ENCODE data around the gene EEF1A2.
A peak's percentile ranks its signal among the peaks of the same experiment; 100 is the strongest.

Gene EEF1A2

GRCh38 chr20:63520504-63520933 lies 21.6 kb upstream of the EEF1A2 start, which contains the start of gene PPDPF:
TSS of gene PPDPF (plus strand) at chr20:63520765. CDS start at chr20:63521309, 544 bp downstream.
- 0 out of 2 replicates have a peak, but pooled peaks cover 4% of the 10 kb centered on the region for H3K4me1 ChIP-seq (ENCODE audit: low read length)

GRCh38 chr20:63519668-63520503 lies 21.0 kb upstream of the EEF1A2 start:
- H3F3A ChIP-seq (ENCODE audit: insufficient read depth, low read length), result peaks cover 2% of the 10 kb centered on the region; the same call in 1 of the 2 replicates
- H3K36me3 ChIP-seq (replicated peaks; ENCODE audit: insufficient read depth, low read length), result no peaks in the 10 kb centered on the region
- no peaks in the 10 kb centered on the region for H3K9me2 ChIP-seq (replicated peaks; ENCODE audit: insufficient read depth, low read length)
- peak overlapping the region; percentile 84 for H3K4me3 ChIP-seq (ENCODE audit: low read length)
- H3K4me2 ChIP-seq (ENCODE audit: low read depth, low read length), result peak overlapping the region; percentile 89
- H4K20me1 ChIP-seq (ENCODE audit: insufficient read depth, low read length), result no peaks in the 10 kb centered on the region
- H3K9ac ChIP-seq (ENCODE audit: low read length), result peak overlapping the region; percentile 42; the same call in 1 of the 2 replicates
- peak overlapping the region; percentile 96 for H2AFZ ChIP-seq (ENCODE audit: low read length)
- H3K27me3 ChIP-seq (replicated peaks; ENCODE audit: insufficient read depth, low read length), result peaks cover 43% of the 10 kb centered on the region
- TF ChIP-seq EZH2phosphoT487 (IDR thresholded peaks at IDR 0.05; ENCODE audit: low read length) (no peak), CTCF (IDR thresholded peaks at IDR 0.05; ENCODE audit: low read length) (peak; percentile 22; the same call in 1 of the 2 replicates), EZH2 (optimal IDR thresholded peaks at IDR 0.05; ENCODE audit: low read depth, low read length) (no peak)
- peaks cover 15% of the 10 kb centered on the region for H3K79me2 ChIP-seq (ENCODE audit: low read length)
- no peak overlapping the region for H3K27ac ChIP-seq (ENCODE audit: low read length)
- H3K4me1 ChIP-seq (ENCODE audit: low read length), result 0 out of 2 replicates have a peak, but pooled peaks cover 4% of the 10 kb centered on the region
- no peak for DNase-seq
- H3K9me3 ChIP-seq (replicated peaks; ENCODE audit: insufficient read depth, low read length), result no peaks in the 10 kb centered on the region

More at GRCh38 chr20:63520504-63520933, 21.6 kb upstream of the EEF1A2 start, which contains the start of gene PPDPF:
- Histone ChIP-seq H3K4me2 (ENCODE audit: low read depth, low read length) (peak within 1 kb of the TSS; percentile 99), H2AFZ (ENCODE audit: low read length) (peak within 1 kb of the TSS; percentile 96), H3K9me2 (replicated peaks; ENCODE audit: insufficient read depth, low read length) (no peaks in the 10 kb centered on the region), H3K27me3 (replicated peaks; ENCODE audit: insufficient read depth, low read length) (peaks cover 37% of the 10 kb centered on the region), H3K9ac (ENCODE audit: low read length) (peak within 1 kb of the TSS; percentile 73), H3K4me3 (ENCODE audit: low read length) (peak within 1 kb of the TSS; percentile 84), H4K20me1 (ENCODE audit: insufficient read depth, low read length) (no peaks in the 10 kb centered on the region), H3K36me3 (replicated peaks; ENCODE audit: insufficient read depth, low read length) (no peaks in the 10 kb centered on the region), H3K9me3 (replicated peaks; ENCODE audit: insufficient read depth, low read length) (no peaks in the 10 kb centered on the region), H3K27ac (ENCODE audit: low read length) (no peak within 1 kb of the TSS), H3F3A (ENCODE audit: insufficient read depth, low read length) (peaks cover 7% of the 10 kb centered on the region; the same call in 1 of the 2 replicates), H3K79me2 (ENCODE audit: low read length) (peaks cover 15% of the 10 kb centered on the region)
- no peak for TF ChIP-seq CTCF (IDR thresholded peaks at IDR 0.05; ENCODE audit: low read length)
- TF ChIP-seq EZH2phosphoT487 (IDR thresholded peaks at IDR 0.05; ENCODE audit: low read length), result no peak
- TF ChIP-seq EZH2 (optimal IDR thresholded peaks at IDR 0.05; ENCODE audit: low read depth, low read length), result no peak
- peak; percentile 77 for DNase-seq

GRCh38 chr20:63518946-63519667 lies 20.2 kb upstream of the EEF1A2 start:
- Histone ChIP-seq H3K36me3 (replicated peaks; ENCODE audit: insufficient read depth, low read length) (no peaks in the 10 kb centered on the region), H3K4me1 (ENCODE audit: low read length) (0 out of 2 replicates have a peak, but pooled peaks cover 4% of the 10 kb centered on the region), H2AFZ (ENCODE audit: low read length) (no peak overlapping the region), H3K9ac (ENCODE audit: low read length) (no peak overlapping the region), H3K4me3 (ENCODE audit: low read length) (no peak overlapping the region), H3K27me3 (replicated peaks; ENCODE audit: insufficient read depth, low read length) (peaks cover 50% of the 10 kb centered on the region), H3F3A (ENCODE audit: insufficient read depth, low read length) (no peaks in the 10 kb centered on the region), H3K4me2 (ENCODE audit: low read depth, low read length) (no peak overlapping the region; the same call in 1 of the 2 replicates), H3K79me2 (ENCODE audit: low read length) (peaks cover 15% of the 10 kb centered on the region), H4K20me1 (ENCODE audit: insufficient read depth, low read length) (no peaks in the 10 kb centered on the region), H3K9me3 (replicated peaks; ENCODE audit: insufficient read depth, low read length) (0 out of 2 replicates have a peak, but pooled peaks cover 2% of the 10 kb centered on the region), H3K9me2 (replicated peaks; ENCODE audit: insufficient read depth, low read length) (no peaks in the 10 kb centered on the region), H3K27ac (ENCODE audit: low read length) (no peak overlapping the region)
- DNase-seq, result no peak
- TF ChIP-seq EZH2 (optimal IDR thresholded peaks at IDR 0.05; ENCODE audit: low read depth, low read length), result no peak
- no peak for TF ChIP-seq EZH2phosphoT487 (IDR thresholded peaks at IDR 0.05; ENCODE audit: low read length)
- TF ChIP-seq CTCF (IDR thresholded peaks at IDR 0.05; ENCODE audit: low read length), result no peak

Measured in MM.1S (cell line).